Endothelial cell (in vitro differentiated cells): ENCODE measurements around the gene HHATL. TPM values are rescaled to one million over a fixed set of nuclear protein-coding genes. Genes with fewer than 3 reads are reported as not detected.

Experiments used
- DNase-seq: peaks from one replicate; pipeline ENCODE4 v3.0.0; 2021; ENCODE audit warnings: low spot score
- H3K27ac Mint-ChIP-seq: one replicate; pipeline ENCODE4 v1.8.0; 2021; ENCODE audit warnings: mixed read lengths, inconsistent platforms; ENCODE audit not compliant: unreplicated experiment
- H3K27me3 Mint-ChIP-seq: one replicate; pipeline ENCODE4 v1.8.0; 2021; ENCODE audit warnings: mild to moderate bottlenecking, moderate library complexity, mixed read lengths, inconsistent platforms; ENCODE audit not compliant: unreplicated experiment
- H3K36me3 Mint-ChIP-seq: one replicate; pipeline ENCODE4 v1.8.0; 2021; ENCODE audit warnings: mild to moderate bottlenecking, low read depth, mixed read lengths, inconsistent platforms; ENCODE audit not compliant: unreplicated experiment
- H3K4me1 Mint-ChIP-seq: one replicate; pipeline ENCODE4 v1.8.0; 2021; ENCODE audit warnings: mild to moderate bottlenecking, mixed read lengths, inconsistent platforms; ENCODE audit not compliant: unreplicated experiment
- H3K4me3 Mint-ChIP-seq: one replicate; pipeline ENCODE4 v1.8.0; 2021; ENCODE audit warnings: mild to moderate bottlenecking, mixed read lengths, inconsistent platforms; ENCODE audit not compliant: unreplicated experiment
- H3K9me3 Mint-ChIP-seq: one replicate; pipeline ENCODE4 v1.8.0; 2021; ENCODE audit warnings: mixed read lengths, inconsistent platforms; ENCODE audit not compliant: unreplicated experiment
- total RNA-seq: library from RNA; stranded (reverse); fragmentation: NEBNext Ultra II Directional; extraction: Animal tissue kit (Norgen Biotek cat#: 25700); gene quantifications from one replicate; pipeline ENCODE4 v1.2.1, GENCODE V29; 2021; ENCODE audit not compliant: unreplicated experiment
- TF ChIP-seq, protein P1 (sequence below): fragments of 200-600 bp; sonication (generic); IDR thresholded peaks from one replicate; pipeline ENCODE4 v1.5.0; 2021; ENCODE audit warnings: antibody characterized with exemption; ENCODE audit not compliant: unreplicated experiment

Gene HHATL
- total RNA-seq, 1 donor from 2014 or later: not detected

GRCh38 chr3:42674146-42674545, 28.5 kb downstream of the HHATL start:
- Mint-ChIP-seq H3K4me1 (peaks cover 3% of the 10 kb centered on the region), H3K27ac (no peak overlapping the region), H3K9me3 (no peaks in the 10 kb centered on the region), H3K36me3 (no peaks in the 10 kb centered on the region), H3K4me3 (no peak overlapping the region), H3K27me3 (no peaks in the 10 kb centered on the region)
- DNase-seq: no peak
- TF ChIP-seq, protein P1, sequence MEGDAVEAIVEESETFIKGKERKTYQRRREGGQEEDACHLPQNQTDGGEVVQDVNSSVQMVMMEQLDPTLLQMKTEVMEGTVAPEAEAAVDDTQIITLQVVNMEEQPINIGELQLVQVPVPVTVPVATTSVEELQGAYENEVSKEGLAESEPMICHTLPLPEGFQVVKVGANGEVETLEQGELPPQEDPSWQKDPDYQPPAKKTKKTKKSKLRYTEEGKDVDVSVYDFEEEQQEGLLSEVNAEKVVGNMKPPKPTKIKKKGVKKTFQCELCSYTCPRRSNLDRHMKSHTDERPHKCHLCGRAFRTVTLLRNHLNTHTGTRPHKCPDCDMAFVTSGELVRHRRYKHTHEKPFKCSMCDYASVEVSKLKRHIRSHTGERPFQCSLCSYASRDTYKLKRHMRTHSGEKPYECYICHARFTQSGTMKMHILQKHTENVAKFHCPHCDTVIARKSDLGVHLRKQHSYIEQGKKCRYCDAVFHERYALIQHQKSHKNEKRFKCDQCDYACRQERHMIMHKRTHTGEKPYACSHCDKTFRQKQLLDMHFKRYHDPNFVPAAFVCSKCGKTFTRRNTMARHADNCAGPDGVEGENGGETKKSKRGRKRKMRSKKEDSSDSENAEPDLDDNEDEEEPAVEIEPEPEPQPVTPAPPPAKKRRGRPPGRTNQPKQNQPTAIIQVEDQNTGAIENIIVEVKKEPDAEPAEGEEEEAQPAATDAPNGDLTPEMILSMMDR: no peak

DNA sequence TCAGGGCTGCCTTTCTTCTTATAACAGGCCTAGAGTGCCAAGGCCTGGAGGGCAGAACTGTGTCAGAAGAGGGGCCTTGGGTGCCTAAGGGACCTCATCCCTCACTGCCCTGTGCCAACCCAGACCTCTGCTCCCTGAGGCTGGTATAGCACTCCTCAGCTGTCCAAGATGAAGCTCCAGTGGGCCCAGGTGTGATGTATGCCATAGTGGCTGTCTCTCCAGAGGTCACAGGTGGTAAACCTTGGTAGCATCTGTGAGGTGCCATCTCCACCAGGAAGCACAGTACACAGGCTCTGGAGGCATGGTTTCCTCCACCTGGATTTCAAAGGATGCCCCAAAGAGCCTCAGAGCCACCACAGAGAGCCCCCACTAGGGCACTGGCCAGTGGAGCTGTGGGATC, 29.5 kb downstream of the HHATL start:
- Mint-ChIP-seq H3K36me3 (no peaks in the 10 kb centered on the region), H3K27ac (no peak overlapping the region), H3K27me3 (no peaks in the 10 kb centered on the region), H3K4me3 (no peak overlapping the region), H3K4me1 (peaks cover 3% of the 10 kb centered on the region), H3K9me3 (no peaks in the 10 kb centered on the region)
- TF ChIP-seq, protein P1: no peak
- no peak for DNase-seq

DNA sequence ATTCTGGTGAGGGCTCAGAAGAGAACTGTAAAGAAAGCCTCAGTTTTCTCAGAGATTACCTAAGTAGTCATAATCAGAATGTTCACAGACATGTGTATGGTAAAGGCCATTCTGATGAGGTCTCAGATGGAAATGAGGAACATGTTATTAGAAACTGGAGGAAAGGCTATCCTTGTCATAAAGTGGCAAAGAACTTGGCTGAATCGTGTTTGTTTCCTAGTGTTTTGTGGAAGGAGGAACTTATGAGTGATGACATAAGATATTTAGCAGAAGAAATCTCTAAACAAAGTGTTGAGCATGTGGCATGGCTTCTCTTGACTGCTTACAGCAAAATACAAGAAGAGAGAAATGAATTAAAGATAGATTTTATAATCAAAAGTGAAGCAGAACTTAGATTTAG, 30.1 kb downstream of the HHATL start:
- H3K27ac Mint-ChIP-seq: no peak overlapping the region
- peaks cover 3% of the 10 kb centered on the region for H3K4me1 Mint-ChIP-seq
- peaks cover 4% of the 10 kb centered on the region for H3K27me3 Mint-ChIP-seq
- TF ChIP-seq, protein P1: no peak
- no peak for DNase-seq
- H3K36me3 Mint-ChIP-seq: no peaks in the 10 kb centered on the region
- no peak overlapping the region for H3K4me3 Mint-ChIP-seq
- H3K9me3 Mint-ChIP-seq: no peaks in the 10 kb centered on the region

- no peaks in the 10 kb centered on the region for H3K36me3 Mint-ChIP-seq
- peaks cover 3% of the 10 kb centered on the region for H3K4me1 Mint-ChIP-seq
- no peak overlapping the region for H3K4me3 Mint-ChIP-seq
- H3K9me3 Mint-ChIP-seq: no peaks in the 10 kb centered on the region
- DNase-seq: no peak
- peaks cover 8% of the 10 kb centered on the region for H3K27me3 Mint-ChIP-seq
- TF ChIP-seq, protein P1: no peak
- H3K27ac Mint-ChIP-seq: no peak overlapping the region
Measured at GRCh38 chr3:42670670-42671069, 31.9 kb downstream of the HHATL start.

DNA sequence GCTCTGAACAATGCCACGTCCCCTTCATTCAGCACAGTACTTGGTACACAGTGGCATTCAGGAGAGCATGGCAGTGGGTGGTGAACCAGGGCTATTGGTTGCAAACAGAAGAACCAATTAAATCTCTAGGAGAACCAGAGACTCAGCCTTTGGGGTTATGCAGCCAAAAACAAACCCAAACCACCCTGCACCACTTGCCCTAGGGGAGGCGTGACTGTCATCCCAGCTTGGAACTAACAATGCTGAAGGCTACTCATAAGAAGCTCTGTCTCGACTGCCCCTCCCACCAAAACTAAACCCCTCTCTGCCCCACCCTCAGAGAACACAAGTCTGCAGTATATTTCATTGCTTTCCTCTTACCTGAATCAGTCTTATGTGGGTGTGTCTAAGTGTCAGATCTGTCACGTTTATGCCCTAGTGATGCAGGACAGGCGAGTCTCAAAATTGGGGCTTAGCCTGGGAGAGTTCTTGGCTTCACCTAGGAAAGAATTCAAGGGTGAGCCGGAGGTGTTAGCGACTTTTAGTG, 32.5 kb downstream of the HHATL start:
- Mint-ChIP-seq H3K9me3 (no peaks in the 10 kb centered on the region), H3K4me1 (peaks cover 3% of the 10 kb centered on the region), H3K4me3 (no peak overlapping the region), H3K36me3 (no peaks in the 10 kb centered on the region), H3K27me3 (peaks cover 8% of the 10 kb centered on the region), H3K27ac (no peak overlapping the region)
- DNase-seq: no peak
- TF ChIP-seq, protein P1: no peak
